WTC11 (cell line): ENCODE results near the gene NFKB1.

Source experiments
- ESRRA ChIP-seq: sonication (generic); formaldehyde crosslinking; IDR thresholded peaks from 2 replicates; pipeline ENCODE4 v1.8.1; 2022; ENCODE audit warnings: mild to moderate bottlenecking, missing genetic modification reagents, borderline replicate concordance
- SMAD3 ChIP-seq: sonication (generic); formaldehyde crosslinking; IDR thresholded peaks from 2 replicates; pipeline ENCODE4 v1.8.0; 2022; ENCODE audit warnings: missing genetic modification reagents, mild to moderate bottlenecking, borderline replicate concordance
- ZNF671 ChIP-seq: fragments of 250-450 bp; sonication (Bioruptor Pico); IDR thresholded peaks from 2 replicates; pipeline ENCODE4 v1.8.0; 2021; ENCODE audit warnings: mild to moderate bottlenecking
- TF ChIP-seq, protein P1 (sequence below): fragments of 250-450 bp; sonication (Bioruptor Pico); IDR thresholded peaks from 2 replicates; pipeline ENCODE4 v1.9.0; 2021; ENCODE audit warnings: mild to moderate bottlenecking
- TF ChIP-seq, protein P2 (sequence below): fragments of 200-600 bp; IDR thresholded peaks from 2 replicates; pipeline ENCODE4 v1.8.0; 2022; ENCODE audit warnings: antibody characterized with exemption
- TF ChIP-seq, protein P3 (sequence below): sonication (generic); formaldehyde crosslinking; IDR thresholded peaks from 2 replicates; pipeline ENCODE4 v1.8.0; 2022; ENCODE audit warnings: mild to moderate bottlenecking, missing genetic modification reagents

GRCh38 chr4:102640669-102641068, 139.5 kb downstream of the NFKB1 start:
- no peak for TF ChIP-seq SMAD3 (CRISPR knock-in tag)
- no peak for TF ChIP-seq ZNF671 (CRISPR knock-in tag)
- TF ChIP-seq, protein P1, sequence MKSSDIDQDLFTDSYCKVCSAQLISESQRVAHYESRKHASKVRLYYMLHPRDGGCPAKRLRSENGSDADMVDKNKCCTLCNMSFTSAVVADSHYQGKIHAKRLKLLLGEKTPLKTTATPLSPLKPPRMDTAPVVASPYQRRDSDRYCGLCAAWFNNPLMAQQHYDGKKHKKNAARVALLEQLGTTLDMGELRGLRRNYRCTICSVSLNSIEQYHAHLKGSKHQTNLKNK (CRISPR knock-in tag): no peak
- TF ChIP-seq, protein P2, sequence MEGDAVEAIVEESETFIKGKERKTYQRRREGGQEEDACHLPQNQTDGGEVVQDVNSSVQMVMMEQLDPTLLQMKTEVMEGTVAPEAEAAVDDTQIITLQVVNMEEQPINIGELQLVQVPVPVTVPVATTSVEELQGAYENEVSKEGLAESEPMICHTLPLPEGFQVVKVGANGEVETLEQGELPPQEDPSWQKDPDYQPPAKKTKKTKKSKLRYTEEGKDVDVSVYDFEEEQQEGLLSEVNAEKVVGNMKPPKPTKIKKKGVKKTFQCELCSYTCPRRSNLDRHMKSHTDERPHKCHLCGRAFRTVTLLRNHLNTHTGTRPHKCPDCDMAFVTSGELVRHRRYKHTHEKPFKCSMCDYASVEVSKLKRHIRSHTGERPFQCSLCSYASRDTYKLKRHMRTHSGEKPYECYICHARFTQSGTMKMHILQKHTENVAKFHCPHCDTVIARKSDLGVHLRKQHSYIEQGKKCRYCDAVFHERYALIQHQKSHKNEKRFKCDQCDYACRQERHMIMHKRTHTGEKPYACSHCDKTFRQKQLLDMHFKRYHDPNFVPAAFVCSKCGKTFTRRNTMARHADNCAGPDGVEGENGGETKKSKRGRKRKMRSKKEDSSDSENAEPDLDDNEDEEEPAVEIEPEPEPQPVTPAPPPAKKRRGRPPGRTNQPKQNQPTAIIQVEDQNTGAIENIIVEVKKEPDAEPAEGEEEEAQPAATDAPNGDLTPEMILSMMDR: no peak
- TF ChIP-seq ESRRA (CRISPR knock-in tag): no peak
- TF ChIP-seq, protein P3, sequence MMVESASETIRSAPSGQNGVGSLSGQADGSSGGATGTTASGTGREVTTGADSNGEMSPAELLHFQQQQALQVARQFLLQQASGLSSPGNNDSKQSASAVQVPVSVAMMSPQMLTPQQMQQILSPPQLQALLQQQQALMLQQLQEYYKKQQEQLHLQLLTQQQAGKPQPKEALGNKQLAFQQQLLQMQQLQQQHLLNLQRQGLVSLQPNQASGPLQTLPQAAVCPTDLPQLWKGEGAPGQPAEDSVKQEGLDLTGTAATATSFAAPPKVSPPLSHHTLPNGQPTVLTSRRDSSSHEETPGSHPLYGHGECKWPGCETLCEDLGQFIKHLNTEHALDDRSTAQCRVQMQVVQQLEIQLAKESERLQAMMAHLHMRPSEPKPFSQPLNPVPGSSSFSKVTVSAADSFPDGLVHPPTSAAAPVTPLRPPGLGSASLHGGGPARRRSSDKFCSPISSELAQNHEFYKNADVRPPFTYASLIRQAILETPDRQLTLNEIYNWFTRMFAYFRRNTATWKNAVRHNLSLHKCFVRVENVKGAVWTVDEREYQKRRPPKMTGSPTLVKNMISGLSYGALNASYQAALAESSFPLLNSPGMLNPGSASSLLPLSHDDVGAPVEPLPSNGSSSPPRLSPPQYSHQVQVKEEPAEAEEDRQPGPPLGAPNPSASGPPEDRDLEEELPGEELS (CRISPR knock-in tag): no peak
